GM19468 (cell line): ENCODE measurements around the gene HECA.
"Not testable (repeated sequence)": the region's sequence is repeated elsewhere in the genome, so short reads cannot be mapped to it uniquely, and the experiment has no call there.

Source experiments
- ATAC-seq: cut with Tn5 transposase; IDR thresholded peaks from one replicate; pipeline ENCODE4 v1.9.1; 2021; ENCODE audit warnings: mild to moderate bottlenecking, moderate library complexity, moderate number of reproducible peaks; ENCODE audit not compliant: unreplicated experiment; ENCODE audit errors: extremely low read depth

HECA gene

GRCh38 chr6:139134064-139134395, 850 bp upstream of the HECA start:
- no peak for ATAC-seq

- ATAC-seq: no peak
These were observed 982 bp downstream of the HECA start for GRCh38 chr6:139135578-139136545.

- no peak for ATAC-seq
These were observed 2.8 kb downstream of the HECA start for GRCh38 chr6:139137706-139138105.

GRCh38 chr6:139140854-139141253, 6.0 kb downstream of the HECA start:
- ATAC-seq: not testable (repeated sequence)

- no peak for ATAC-seq
These were observed 7.4 kb downstream of the HECA start for GRCh38 chr6:139142262-139142661.

GRCh38 chr6:139143111-139143510, 8.2 kb downstream of the HECA start:
- ATAC-seq: no peak

- ATAC-seq: no peak
These were observed 9.7 kb downstream of the HECA start for GRCh38 chr6:139144490-139145085.

- ATAC-seq: no peak
These were observed 10.8 kb downstream of the HECA start for GRCh38 chr6:139145661-139146060.

- ATAC-seq: no peak
These were observed 11.4 kb downstream of the HECA start for GRCh38 chr6:139146317-139146726.

GRCh38 chr6:139147628-139148027, 12.7 kb downstream of the HECA start:
- no peak for ATAC-seq

- ATAC-seq: no peak
These were observed 13.8 kb downstream of the HECA start for GRCh38 chr6:139148557-139149235.

- ATAC-seq: no peak
These were observed 14.5 kb downstream of the HECA start for GRCh38 chr6:139149383-139149782.

- ATAC-seq: no peak
These were observed 16.0 kb downstream of the HECA start for GRCh38 chr6:139150920-139151319.

- ATAC-seq: no peak
These were observed 16.7 kb downstream of the HECA start for GRCh38 chr6:139151425-139152087.

GRCh38 chr6:139152088-139152891, 17.4 kb downstream of the HECA start:
- ATAC-seq: no peak

GRCh38 chr6:139152892-139153271, 18.0 kb downstream of the HECA start:
- ATAC-seq: no peak

GRCh38 chr6:139153855-139154254, 19.0 kb downstream of the HECA start:
- no peak for ATAC-seq

- ATAC-seq: no peak
These were observed 20.1 kb downstream of the HECA start for GRCh38 chr6:139154881-139155547.

- no peak for ATAC-seq
These were observed 21.2 kb downstream of the HECA start for GRCh38 chr6:139156102-139156501.
